GM12801 (cell line): ENCODE data around the gene TMEM140.

Experiments used
- CTCF ChIP-seq: IDR thresholded peaks from one replicate; pipeline ENCODE4 v1.5.1; 2011; ENCODE audit warnings: control low read depth; ENCODE audit not compliant: insufficient read length; ENCODE audit errors: extremely low read depth

TMEM140 gene

GRCh38 chr7:135210888-135211178, 63.0 kb downstream of the TMEM140 start:
- TF ChIP-seq CTCF, result no peak

GRCh38 chr7:135211179-135211945, 63.5 kb downstream of the TMEM140 start, which contains the start of gene WDR91:
TSS of gene WDR91 (minus strand) at chr7:135211526. CDS start at chr7:135211502, 24 bp downstream.
- TF ChIP-seq CTCF, result no peak

- TF ChIP-seq CTCF, result no peak
Observed at GRCh38 chr7:135213831-135214230, 66.0 kb downstream of the TMEM140 start.

GRCh38 chr7:135215180-135215579, 67.3 kb downstream of the TMEM140 start:
- TF ChIP-seq CTCF, result no peak

GRCh38 chr7:135215698-135216097, 67.8 kb downstream of the TMEM140 start:
- no peak for TF ChIP-seq CTCF
